K562 (cell line): ENCODE measurements around the gene SPOCD1. TPM values are rescaled to one million over a fixed set of nuclear protein-coding genes. Genes with fewer than 3 reads are reported as not detected.

ENCODE experiments used
- ATAC-seq: fragments of 200-7000 bp; cut with Tn5 transposase; 3 replicates; pipeline ENCODE4 v1.9.1; 2020; ENCODE audit warnings: moderate library complexity
- BruUV-seq: library from RNA; stranded (reverse); fragments of 400-500 nt; replicated peaks from 2 replicates; lab custom pipeline; 2021; lab: Mats Ljungman, UMichigan
- CTCF ChIA-PET: fragments of 300-600 bp; formaldehyde crosslinking; extraction: SDS; loops from one replicate; lab custom pipeline; 2021; ENCODE audit warnings: low intra/inter-chr PET ratio; lab: Yijun Ruan, JAX
- POLR2A ChIA-PET: fragments of 300-600, 350-650 bp; sonication (Branson Sonifier 250); formaldehyde crosslinking; extraction: SDS; loops from one replicate; lab custom pipeline; 2021; ENCODE audit warnings: antibody characterized with exemption, inconsistent platforms; lab: Yijun Ruan, JAX
- DNase-seq, 4 experiments: peaks; one replicate each; pipeline versions ENCODE4 v3.0.0 to v3.0.0-alpha.2; 2011 to 2018; ENCODE audit warnings: low spot score in 3 of 4, mixed read lengths in 3 of 4; ENCODE audit errors: extremely low read depth in 1 of 4
- FAIRE-seq: peaks from 2 replicates; lab custom pipeline; 2011; peaks lifted over from hg19 to GRCh38; lab: Jason Lieb, UNC
- H2AFZ ChIP-seq: 2 replicates; pipeline ENCODE4 v1.6.0; 2011; ENCODE audit warnings: low read depth, low read length, control low read depth, inconsistent platforms
- H3K27ac ChIP-seq: fragments of 200-600 bp; 3 replicates; pipeline ENCODE4 v1.8.0; 2011; ENCODE audit warnings: low read depth, mild to moderate bottlenecking, control low read depth, inconsistent platforms, low read length, moderate library complexity, mixed read lengths; ENCODE audit errors: extremely low read depth
- H3K27me3 ChIP-seq, 2 experiments: fragments of 300-600 bp in 1 of 2; 2 replicates in 1 of 2; 3 replicates in 1 of 2; pipeline versions ENCODE4 v1.6.0 to v1.8.0; 2011; ENCODE audit warnings: inconsistent platforms in 2 of 2, low read length in 2 of 2, mild to moderate bottlenecking in 1 of 2, mixed read lengths in 1 of 2, moderate library complexity in 1 of 2; ENCODE audit not compliant: control insufficient read depth in 2 of 2, insufficient read depth in 2 of 2
- H3K36me3 ChIP-seq: fragments of 300-600 bp; 3 replicates; pipeline ENCODE4 v1.8.0; 2011; ENCODE audit warnings: mild to moderate bottlenecking, low read length, inconsistent platforms; ENCODE audit not compliant: control insufficient read depth, insufficient read depth
- H3K4me1 ChIP-seq, 2 experiments: fragments of 200-600 bp in 1 of 2; replicated peaks in 1 of 2; 2 replicates in 1 of 2; 3 replicates in 1 of 2; pipeline versions ENCODE4 v1.5.1 to v1.8.0; 2011; ENCODE audit warnings: inconsistent platforms in 2 of 2, low read length in 2 of 2, mild to moderate bottlenecking in 1 of 2, mixed read lengths in 1 of 2, moderate library complexity in 1 of 2; ENCODE audit not compliant: control insufficient read depth in 2 of 2, insufficient read depth in 2 of 2
- H3K4me2 ChIP-seq: 2 replicates; pipeline ENCODE4 v1.6.1; 2011; ENCODE audit warnings: low read length, control low read depth, inconsistent platforms, mixed read lengths; ENCODE audit not compliant: insufficient read depth
- H3K4me3 ChIP-seq: fragments of 200-600 bp; sonication (generic), shearing (Covaris generic); 2 replicates; pipeline ENCODE4 v1.5.1; 2016; ENCODE audit warnings: control low read depth, inconsistent platforms
- H3K79me2 ChIP-seq: fragments of 200-600 bp; 3 replicates; pipeline ENCODE4 v1.8.0; 2011; ENCODE audit warnings: low read length, inconsistent platforms; ENCODE audit not compliant: control insufficient read depth, insufficient read depth
- H3K9ac ChIP-seq, 2 experiments: 2 replicates each; pipeline versions ENCODE4 v1.6.0 to v1.6.1; 2011; ENCODE audit warnings: low read depth in 2 of 2, low read length in 2 of 2, control low read depth in 1 of 2, inconsistent platforms in 1 of 2, mild to moderate bottlenecking in 1 of 2, mixed read lengths in 1 of 2; ENCODE audit not compliant: insufficient read depth in 1 of 2
- H3K9me1 ChIP-seq: one replicate; pipeline ENCODE4 v1.6.0; 2011; ENCODE audit warnings: inconsistent platforms, mild to moderate bottlenecking, low read length, moderate library complexity; ENCODE audit not compliant: control insufficient read depth, insufficient read depth
- H3K9me3 ChIP-seq: replicated peaks from 2 replicates; pipeline ENCODE4 v1.5.1; 2011; ENCODE audit warnings: low read depth, low read length, inconsistent platforms; ENCODE audit not compliant: control insufficient read depth, insufficient read depth
- H4K20me1 ChIP-seq: replicated peaks from 2 replicates; pipeline ENCODE4 v1.6.1; 2011; ENCODE audit warnings: low read length, inconsistent platforms, mixed read lengths; ENCODE audit not compliant: control insufficient read depth, insufficient read depth
- CBX3 ChIP-seq, 2 experiments: IDR thresholded peaks; 1 replicate in 1 of 2; 2 replicates in 1 of 2; pipeline ENCODE4 v1.6.1; 2012; ENCODE audit warnings: inconsistent platforms in 2 of 2, low read length in 2 of 2, borderline replicate concordance in 1 of 2, control low read depth in 1 of 2
- CREB1 ChIP-seq, 2 experiments: sonication (generic) in 1 of 2; formaldehyde crosslinking in 1 of 2; IDR thresholded peaks; 2 replicates each; pipeline versions ENCODE4 v1.6.1 to v1.8.0; 2012 to 2022; ENCODE audit warnings: inconsistent platforms in 1 of 2, mild to moderate bottlenecking in 1 of 2, missing genetic modification reagents in 1 of 2, moderate library complexity in 1 of 2
- FIP1L1 ChIP-seq: fragments of 200-400 bp; formaldehyde crosslinking; IDR thresholded peaks from 2 replicates; pipeline ENCODE4 v1.6.1; 2018; ENCODE audit warnings: mild to moderate bottlenecking, low read depth, low read length; ENCODE audit not compliant: poor library complexity, severe bottlenecking
- FOXK2 ChIP-seq, 2 experiments: fragments of 450-650 bp; IDR thresholded peaks in 1 of 2; conservative IDR thresholded peaks in 1 of 2; 2 replicates each; pipeline ENCODE4 v1.6.1; 2016; ENCODE audit warnings: low read depth in 2 of 2, mild to moderate bottlenecking in 1 of 2
- MAZ ChIP-seq, 2 experiments: fragments of 450-650 bp in 1 of 2; sonication (generic) in 1 of 2; formaldehyde crosslinking; IDR thresholded peaks in 1 of 2; conservative IDR thresholded peaks in 1 of 2; 2 replicates each; pipeline versions ENCODE4 v1.4.0 to v1.5.0; 2020; ENCODE audit warnings: mild to moderate bottlenecking in 1 of 2, missing genetic modification reagents in 1 of 2
- MEIS2 ChIP-seq: fragments of 450-650 bp; IDR thresholded peaks from 2 replicates; pipeline ENCODE4 v1.6.1; 2014; ENCODE audit warnings: mild to moderate bottlenecking; ENCODE audit not compliant: partially characterized antibody
- NFE2 ChIP-seq: IDR thresholded peaks from 2 replicates; pipeline ENCODE4 v1.6.1; 2014; ENCODE audit warnings: antibody characterized with exemption, low read depth
- NFIC ChIP-seq: fragments of 450-650 bp; IDR thresholded peaks from 2 replicates; pipeline ENCODE4 v1.6.1; 2017; ENCODE audit warnings: mild to moderate bottlenecking, inconsistent platforms
- NRF1 ChIP-seq, 2 experiments: fragments of 450-650 bp; IDR thresholded peaks in 1 of 2; conservative IDR thresholded peaks in 1 of 2; 2 replicates each; pipeline ENCODE4 v1.6.1; 2014; ENCODE audit warnings: mild to moderate bottlenecking in 2 of 2
- RBFOX2 ChIP-seq: fragments of 200-400 bp; formaldehyde crosslinking; IDR thresholded peaks from 2 replicates; pipeline ENCODE4 v1.6.1; 2017; ENCODE audit warnings: low read depth, mild to moderate bottlenecking, low read length, moderate library complexity
- RCOR1 ChIP-seq, 2 experiments: IDR thresholded peaks; 2 replicates each; pipeline ENCODE4 v1.6.1; 2012; ENCODE audit warnings: low read depth in 2 of 2, low read length in 2 of 2, borderline replicate concordance in 1 of 2, improper control_type of control experiment in 1 of 2
- SMARCA5 ChIP-seq: fragments of 450-650 bp; IDR thresholded peaks from 2 replicates; pipeline ENCODE4 v1.6.1; 2016
- SP1 ChIP-seq: sonication (generic); formaldehyde crosslinking; IDR thresholded peaks from 2 replicates; pipeline ENCODE4 v1.8.1; 2022; ENCODE audit warnings: mild to moderate bottlenecking, missing genetic modification reagents
- ZC3H8 ChIP-seq: fragments of 450-650 bp; IDR thresholded peaks from 2 replicates; pipeline ENCODE4 v1.6.1; 2017
- ZNF263 ChIP-seq: sonication (generic); formaldehyde crosslinking; IDR thresholded peaks from 2 replicates; pipeline ENCODE4 v1.8.0; 2022; ENCODE audit warnings: mild to moderate bottlenecking, missing genetic modification reagents, borderline replicate concordance
- ZNF431 ChIP-seq: sonication (generic); formaldehyde crosslinking; IDR thresholded peaks from 2 replicates; pipeline ENCODE4 v1.8.0; 2022; ENCODE audit warnings: mild to moderate bottlenecking, missing genetic modification reagents
- ZNF57 ChIP-seq: fragments of 450-650 bp; formaldehyde crosslinking; IDR thresholded peaks from 2 replicates; pipeline ENCODE4 v1.4.0; 2020; ENCODE audit warnings: mild to moderate bottlenecking, moderate library complexity
- ZSCAN32 ChIP-seq: fragments of 450-650 bp; formaldehyde crosslinking; IDR thresholded peaks from 2 replicates; pipeline ENCODE4 v1.4.0; 2020; ENCODE audit warnings: mild to moderate bottlenecking, moderate library complexity
- WGBS: fragments of 100-300 bp; shearing (Covaris generic); methylation state at CpG from one replicate; pipeline ENCODE4 v1.1.6; 2016; ENCODE audit warnings: low coverage, mixed read lengths; ENCODE audit not compliant: insufficient coverage; ENCODE audit errors: missing lambda C conversion rate; 5-methylcytosine and 5-hydroxymethylcytosine counted together
- in situ Hi-C: fragments of 300-500 bp; cut with MboI; formaldehyde crosslinking; loops from 4 replicates; pipeline ENCODE4 v1.15.0; 2018; ENCODE audit warnings: inconsistent platforms, mixed read lengths
- intact Hi-C: fragments of 100-400 bp; cut with micrococcal nuclease; formaldehyde crosslinking; loops from 2 replicates; pipeline ENCODE4 v1.14.2; 2022
- polyA plus RNA-seq, 8 experiments: library from polyadenylated mRNA; depleted of rRNA in 4 of 8; stranded (reverse) in 5 of 8; unstranded in 3 of 8; fragments of >200 nt; fragmentation: Nextera tagmentation in 2 of 8; fragmentation: Illumina TruSeq in 1 of 8; extraction: Ambion mirVana in 2 of 8; extraction: Trizol in 1 of 8; gene quantifications; 2 replicates each; pipeline versions ENCODE4 v1.2.1 to v1.2.3, GENCODE V29; 2011 to 2014; ENCODE audit warnings: inconsistent platforms in 1 of 8, missing spikeins in 1 of 8
- total RNA-seq, 7 experiments: library from RNA; depleted of rRNA in 6 of 7; stranded (reverse); fragments of >200 nt in 6 of 7; fragmentation: Illumina TruSeq in 2 of 7; extraction: Trizol in 2 of 7; gene quantifications; 2 replicates each; pipeline versions ENCODE4 v1.2.1 to v1.2.3, GENCODE V29; 2011 to 2021; ENCODE audit warnings: low replicate concordance in 1 of 7
- TF ChIP-seq, protein P1 (sequence below): fragments of 450-650 bp; IDR thresholded peaks from 2 replicates; pipeline ENCODE4 v1.6.1; 2016
- TF ChIP-seq, protein P2 (sequence below): sonication (generic); formaldehyde crosslinking; IDR thresholded peaks from 2 replicates; pipeline ENCODE4 v1.8.0; 2022; ENCODE audit warnings: missing genetic modification reagents, mild to moderate bottlenecking, borderline replicate concordance

Gene SPOCD1
- total and polyA plus RNA-seq, 9 of the 15 experiments (the other 6 are each of a cell fraction or from before 2014, with no cell fraction given): 0.03 to 0.71 (median 0.26) TPM; not detected in 1

DNA sequence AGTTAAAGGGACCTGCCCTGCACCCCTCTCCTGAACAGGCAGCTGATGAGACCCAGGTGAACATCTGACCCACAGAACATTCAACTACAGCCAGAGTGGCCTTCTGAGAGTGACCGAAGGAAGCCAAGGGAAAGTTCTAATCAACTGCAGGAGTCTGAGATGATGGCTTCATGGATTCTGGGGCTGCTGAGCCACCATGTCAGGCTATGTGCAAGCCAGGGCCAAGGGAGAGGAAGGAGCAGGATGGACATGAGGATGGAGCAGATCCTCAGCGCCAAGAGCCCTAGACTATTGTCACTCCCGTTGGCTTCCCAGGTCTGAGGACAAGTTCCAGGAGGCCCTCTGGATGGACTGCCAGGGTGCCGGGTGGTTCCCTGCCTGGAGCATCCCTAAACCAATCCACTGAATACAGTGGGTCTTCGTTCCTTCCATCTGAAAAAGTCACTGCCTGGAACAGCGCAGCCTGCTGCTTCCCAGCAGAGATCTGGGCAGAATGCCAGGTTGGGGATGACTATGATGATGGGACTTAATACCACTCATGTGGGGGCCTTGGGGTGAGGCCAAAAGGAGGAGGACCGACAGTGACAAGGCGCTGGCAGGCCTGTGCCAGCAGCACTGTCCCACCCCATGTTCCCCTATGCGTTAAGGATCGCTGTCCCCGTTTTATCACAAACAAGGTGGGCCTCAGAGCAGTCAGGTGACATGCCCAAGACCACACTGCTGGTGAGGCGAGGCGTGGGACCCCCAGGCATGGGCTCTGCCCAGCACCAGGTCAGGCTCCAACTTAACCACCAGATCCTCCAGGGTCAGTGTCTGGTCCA is 19.8 kb downstream of the SPOCD1 start:
- ATAC-seq (peak; percentile 18; the same call in 2 of the 3 replicates), FAIRE-seq (peak; percentile 74), DNase-seq (peak; percentile 45 to 67 (median 50))
- BruUV-seq: no TSS peak
- WGBS: 7% methylated on average over 13 of the region's 13 CpGs
- Histone ChIP-seq H4K20me1 (peaks cover 7% of the 10 kb centered on the region), H3K4me1 (peaks cover 8 to 28% of the 10 kb centered on the region in 2 experiments), H3K27ac (no peak overlapping the region), H2AFZ (no peak overlapping the region), H3K4me3 (no peak overlapping the region), H3K9ac (peak overlapping the region in 1 of 2 experiments; percentile 15; a peak in 2 of 4 replicates), H3K27me3 (peaks cover 36 to 74% of the 10 kb centered on the region in 2 experiments), H3K9me1 (no peaks in the 10 kb centered on the region), H3K4me2 (no peak overlapping the region), H3K36me3 (no peaks in the 10 kb centered on the region), H3K9me3 (no peaks in the 10 kb centered on the region), H3K79me2 (no peaks in the 10 kb centered on the region)
- ChIA-PET POLR2A (no interaction called here), CTCF (no interaction called here)
- in situ Hi-C loops: no loop called here
- intact Hi-C loops: no loop called here
- no peak for TF ChIP-seq SMARCA5
- TF ChIP-seq, protein P1, sequence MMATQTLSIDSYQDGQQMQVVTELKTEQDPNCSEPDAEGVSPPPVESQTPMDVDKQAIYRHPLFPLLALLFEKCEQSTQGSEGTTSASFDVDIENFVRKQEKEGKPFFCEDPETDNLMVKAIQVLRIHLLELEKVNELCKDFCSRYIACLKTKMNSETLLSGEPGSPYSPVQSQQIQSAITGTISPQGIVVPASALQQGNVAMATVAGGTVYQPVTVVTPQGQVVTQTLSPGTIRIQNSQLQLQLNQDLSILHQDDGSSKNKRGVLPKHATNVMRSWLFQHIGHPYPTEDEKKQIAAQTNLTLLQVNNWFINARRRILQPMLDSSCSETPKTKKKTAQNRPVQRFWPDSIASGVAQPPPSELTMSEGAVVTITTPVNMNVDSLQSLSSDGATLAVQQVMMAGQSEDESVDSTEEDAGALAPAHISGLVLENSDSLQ: no peak
- 0 out of 2 replicates have a peak, but pooled peaks have one; percentile 7 for TF ChIP-seq NFE2
- peak; percentile 95 for TF ChIP-seq NFIC
- TF ChIP-seq CREB1 (IDR thresholded peaks at IDR 0.05): no peak
- TF ChIP-seq CREB1 (CRISPR knock-in tag; IDR thresholded peaks at IDR 0.05): peak; percentile 17; the same call in 1 of the 2 replicates
- no peak for TF ChIP-seq ZSCAN32 (CRISPR knock-in tag)
- no peak for TF ChIP-seq SP1 (CRISPR knock-in tag)
- no peak for TF ChIP-seq ZNF57 (CRISPR knock-in tag)
- TF ChIP-seq FIP1L1: no peak
- 0 out of 3 replicates have a peak, but pooled peaks of 1 of the 2 experiments have one; percentile 5 for TF ChIP-seq CBX3 (IDR thresholded peaks at IDR 0.05; ENCODE audit: borderline replicate concordance in 1 of 2, low read length in 2 of 2)
- TF ChIP-seq NRF1 (conservative IDR thresholded peaks at IDR 0.05 in 1 of 2, IDR thresholded peaks at IDR 0.05 in 1 of 2): 0 out of 4 replicates have a peak, but pooled peaks of 1 of the 2 experiments have one; percentile 6
- TF ChIP-seq FOXK2 (conservative IDR thresholded peaks at IDR 0.05 in 1 of 2, IDR thresholded peaks at IDR 0.05 in 1 of 2; ENCODE audit: low read depth in 2 of 2): no peak
- TF ChIP-seq ZNF263: peak; percentile 90
- TF ChIP-seq MEIS2: peak; percentile 4
- peak in 1 of 2 experiments; percentile 28; a peak in 1 of 4 replicates for TF ChIP-seq RCOR1 (IDR thresholded peaks at IDR 0.05; ENCODE audit: borderline replicate concordance in 1 of 2, low read depth in 2 of 2, low read length in 2 of 2)
- TF ChIP-seq MAZ (CRISPR knock-in tag; conservative IDR thresholded peaks at IDR 0.05 in 1 of 2, IDR thresholded peaks at IDR 0.05 in 1 of 2): peak in 1 of 2 experiments; percentile 70; a peak in 2 of 4 replicates
- TF ChIP-seq RBFOX2: no peak
- TF ChIP-seq ZC3H8: no peak
- TF ChIP-seq, protein P2, sequence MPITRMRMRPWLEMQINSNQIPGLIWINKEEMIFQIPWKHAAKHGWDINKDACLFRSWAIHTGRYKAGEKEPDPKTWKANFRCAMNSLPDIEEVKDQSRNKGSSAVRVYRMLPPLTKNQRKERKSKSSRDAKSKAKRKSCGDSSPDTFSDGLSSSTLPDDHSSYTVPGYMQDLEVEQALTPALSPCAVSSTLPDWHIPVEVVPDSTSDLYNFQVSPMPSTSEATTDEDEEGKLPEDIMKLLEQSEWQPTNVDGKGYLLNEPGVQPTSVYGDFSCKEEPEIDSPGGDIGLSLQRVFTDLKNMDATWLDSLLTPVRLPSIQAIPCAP (CRISPR knock-in tag): no peak
- 0 out of 2 replicates have a peak, but pooled peaks have one; percentile 13 for TF ChIP-seq ZNF431 (CRISPR knock-in tag)
